Measurements from ENCODE around the gene MAGEB1.

MAGEB1 gene

GRCh38 chrX:30301208-30301607 is 54.3 kb downstream of the MAGEB1 start:
- DNase-seq, result no peak

Measured in COR-L47 (cell line).